GM18505 (cell line): ENCODE data around the gene ATP11A.

Experiments used
- ATAC-seq: cut with Tn5 transposase; IDR thresholded peaks from one replicate; pipeline ENCODE4 v1.9.1; 2021; ENCODE audit not compliant: unreplicated experiment
- POLR2A ChIP-seq: IDR thresholded peaks from 4 replicates; pipeline ENCODE4 v1.6.1; 2011; ENCODE audit warnings: borderline replicate concordance; ENCODE audit not compliant: insufficient read depth, insufficient read length; ENCODE audit errors: extremely low read depth

ATP11A gene

GRCh38 chr13:112692104-112692503, 2.3 kb downstream of the ATP11A start:
- TF ChIP-seq POLR2A = no peak
- ATAC-seq = no peak

DNA sequence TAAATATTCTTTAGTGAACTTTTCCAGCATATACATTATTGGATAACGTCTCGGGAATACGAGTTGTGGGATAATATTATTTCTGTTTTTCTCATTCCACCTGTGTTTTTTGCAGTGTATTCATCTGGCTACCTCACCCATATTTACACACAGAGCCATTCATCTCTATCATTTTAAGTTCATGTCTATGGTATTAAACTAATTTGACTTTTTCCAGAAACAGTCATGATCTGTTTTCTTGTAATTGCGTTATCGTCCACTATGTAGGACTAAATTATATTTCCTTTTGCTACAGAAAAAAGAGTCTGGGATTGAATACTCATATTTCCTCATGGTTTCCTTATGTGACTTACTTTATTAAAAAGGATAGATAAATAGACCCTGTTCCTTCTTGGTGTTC, 2.7 kb downstream of the ATP11A start:
- no peak for ATAC-seq
- TF ChIP-seq POLR2A = no peak

DNA sequence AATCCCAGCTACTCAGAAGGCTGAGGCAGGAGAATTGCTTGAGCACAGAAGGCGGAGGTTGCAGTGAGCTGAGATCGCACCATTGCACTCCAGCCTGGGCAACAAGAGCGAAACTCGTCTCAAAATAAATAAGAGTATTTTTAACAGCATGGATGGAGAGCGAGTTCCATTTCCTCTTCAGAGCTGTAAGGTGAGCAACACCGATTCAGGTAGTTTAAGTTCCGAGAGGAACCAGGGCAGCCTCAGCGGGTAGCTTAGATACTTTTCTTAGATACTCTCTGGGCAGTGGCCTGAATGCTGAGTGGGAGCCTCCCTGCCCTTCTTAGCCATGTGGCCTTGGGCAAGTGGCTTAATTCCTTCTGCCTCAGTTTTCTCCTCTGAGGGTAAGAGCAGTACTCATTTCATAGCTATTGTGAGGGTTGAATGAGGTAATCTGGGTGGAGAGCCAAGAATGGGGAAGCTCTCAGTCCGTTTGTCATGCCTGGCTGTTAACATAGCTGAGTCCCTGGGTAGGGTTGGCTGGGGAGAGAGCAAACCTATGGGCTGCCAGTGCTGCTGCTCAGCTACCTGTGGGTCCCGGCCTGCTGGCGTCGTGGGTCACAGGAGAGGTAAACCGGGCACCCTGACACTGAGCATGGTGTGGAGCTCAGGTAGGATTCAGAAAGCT, 4.1 kb downstream of the ATP11A start:
- peak; percentile 30 for ATAC-seq
- no peak for TF ChIP-seq POLR2A

GRCh38 chr13:112695121-112695520, 5.3 kb downstream of the ATP11A start:
- ATAC-seq = no peak
- no peak for TF ChIP-seq POLR2A

DNA sequence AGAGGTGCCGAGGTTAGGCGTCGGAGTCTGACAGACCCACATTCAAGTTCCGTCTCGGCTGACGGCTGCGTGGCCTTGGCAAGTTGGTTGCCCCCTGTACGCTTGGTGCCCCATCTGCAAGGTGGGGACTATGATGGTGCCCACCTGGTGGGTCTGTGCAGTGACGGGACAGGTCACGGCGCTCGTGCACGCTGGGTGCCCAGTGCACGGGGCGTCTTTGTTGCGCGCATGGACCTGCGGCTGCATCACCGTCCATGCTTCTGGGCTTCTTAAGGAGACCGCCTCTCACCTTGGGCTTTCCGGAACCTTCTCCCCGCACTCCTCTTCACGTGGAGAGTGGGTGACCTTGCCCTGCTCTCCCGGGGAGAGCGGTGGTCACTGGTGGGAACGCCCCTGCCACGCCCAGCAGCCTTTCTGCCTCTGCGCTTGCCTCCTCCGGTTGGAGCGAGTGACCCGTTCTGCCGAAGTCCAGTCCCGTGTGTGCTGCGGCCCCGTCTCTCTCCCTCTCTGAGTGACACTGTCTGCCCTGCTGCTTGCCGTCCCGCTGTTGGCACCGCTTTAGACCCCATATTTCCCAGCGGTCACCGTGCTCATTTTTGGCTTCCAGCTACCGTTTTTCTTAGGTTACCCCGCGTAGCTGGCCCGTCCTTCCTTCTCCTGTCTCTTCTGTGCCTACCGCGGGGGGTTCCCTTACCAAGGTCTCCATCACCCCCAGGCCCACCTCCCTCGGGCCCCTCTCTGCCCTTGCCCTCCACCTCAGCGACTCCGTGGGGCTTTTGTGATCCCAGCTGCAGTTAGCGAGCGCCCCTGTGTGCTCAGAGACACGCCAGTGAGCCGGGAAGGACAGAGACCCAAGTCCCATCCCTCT, 6.4 kb downstream of the ATP11A start:
- ATAC-seq = no peak
- TF ChIP-seq POLR2A = no peak

GRCh38 chr13:112696869-112697465, 7.1 kb downstream of the ATP11A start:
- ATAC-seq = no peak
- TF ChIP-seq POLR2A = no peak

GRCh38 chr13:112697756-112698655, 8.2 kb downstream of the ATP11A start:
- no peak for ATAC-seq
- TF ChIP-seq POLR2A = no peak

GRCh38 chr13:112699322-112699918, 9.6 kb downstream of the ATP11A start:
- TF ChIP-seq POLR2A = no peak
- ATAC-seq = no peak

DNA sequence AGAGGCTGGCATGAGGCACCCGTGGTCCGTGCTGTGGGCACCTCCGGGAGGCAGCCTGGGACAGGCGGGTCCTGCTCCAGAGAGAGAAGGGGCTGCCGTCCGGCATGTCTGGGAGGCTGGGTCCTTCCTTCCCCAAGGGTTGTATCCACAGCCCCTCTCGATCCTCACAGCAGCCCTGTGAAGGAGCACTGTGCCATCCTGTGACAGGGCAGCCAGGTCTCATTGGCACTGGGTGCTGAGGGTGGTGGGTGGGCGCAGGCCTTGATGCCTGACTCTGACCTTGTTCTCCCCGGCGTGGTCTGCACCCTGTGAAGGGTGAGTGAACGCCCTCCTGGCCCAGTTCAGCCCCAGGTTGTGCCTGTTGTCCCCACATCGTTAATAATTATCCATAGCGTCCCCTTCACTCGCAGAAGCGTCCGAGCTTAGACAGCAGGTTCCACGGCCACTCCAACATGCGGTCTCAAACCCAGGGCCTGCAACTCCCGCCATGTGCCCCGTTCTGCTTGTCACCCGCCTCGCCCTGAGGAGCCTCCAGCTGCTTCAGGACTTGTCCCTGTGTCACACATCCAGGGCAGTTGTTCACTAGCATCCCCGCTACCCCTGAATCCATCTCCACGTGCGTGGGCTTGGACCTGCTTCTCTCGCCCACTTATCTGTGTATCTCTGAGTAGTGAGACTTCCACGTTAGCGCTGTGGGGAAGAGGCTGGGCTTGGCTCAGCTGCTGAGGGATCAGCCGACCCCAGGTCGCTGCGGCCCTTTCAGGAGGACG, 10.6 kb downstream of the ATP11A start:
- TF ChIP-seq POLR2A = no peak
- ATAC-seq = no peak

GRCh38 chr13:112702341-112702985, 12.6 kb downstream of the ATP11A start:
- no peak for ATAC-seq
- no peak for TF ChIP-seq POLR2A

DNA sequence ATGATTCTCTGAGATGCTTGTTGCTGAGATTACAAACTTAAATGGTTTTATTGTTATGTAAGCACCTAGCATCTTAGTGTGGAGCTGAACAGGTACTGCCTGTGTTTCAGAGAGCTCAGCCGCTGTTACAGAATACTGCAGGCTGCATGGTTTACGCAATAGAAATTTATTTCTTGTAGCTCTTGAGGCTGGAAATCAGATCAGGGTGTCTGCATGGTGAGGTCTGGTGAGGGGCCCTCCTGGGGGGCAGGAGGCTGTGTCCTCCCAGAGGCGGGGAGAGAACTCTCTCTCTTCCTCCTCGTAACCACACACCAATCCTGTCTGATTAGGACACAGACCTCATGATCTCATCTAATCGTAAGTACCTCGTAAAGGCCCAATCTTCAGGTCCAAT, 13.1 kb downstream of the ATP11A start:
- ATAC-seq = no peak

More for the DNA sequence above, 13.1 kb downstream of the ATP11A start:
- no peak for TF ChIP-seq POLR2A
